Ectodermal cell (in vitro differentiated cells): ENCODE data around the gene NRP1.

Experiments used
- H3K27ac ChIP-seq: 2 replicates; pipeline ENCODE4 v1.7.0; 2013; ENCODE audit warnings: mild to moderate bottlenecking, low read depth, low read length; ENCODE audit not compliant: insufficient read depth, poor library complexity, severe bottlenecking
- H3K27me3 ChIP-seq: 2 replicates; pipeline ENCODE4 v1.7.0; 2013; ENCODE audit warnings: mild to moderate bottlenecking, low read length; ENCODE audit not compliant: insufficient read depth, control insufficient read depth, poor library complexity, severe bottlenecking
- H3K36me3 ChIP-seq: one replicate; pipeline ENCODE4 v1.7.0; 2013; ENCODE audit warnings: low read length; ENCODE audit not compliant: control insufficient read depth, insufficient read depth
- H3K4me1 ChIP-seq: one replicate; pipeline ENCODE4 v1.7.0; 2013; ENCODE audit warnings: low read length; ENCODE audit not compliant: control insufficient read depth, insufficient read depth
- H3K4me3 ChIP-seq: 2 replicates; pipeline ENCODE4 v1.7.0; 2013; ENCODE audit warnings: low read depth, low read length, control low read depth; ENCODE audit not compliant: insufficient read depth
- H3K9me3 ChIP-seq: 2 replicates; pipeline ENCODE4 v1.7.0; 2013; ENCODE audit warnings: mild to moderate bottlenecking, low read length, moderate library complexity; ENCODE audit not compliant: control insufficient read depth
- WGBS, 2 experiments: methylation state at CpG; one replicate each; pipeline ENCODE4 v1.1.7; 2013; ENCODE audit warnings: missing lambda C conversion rate in 2 of 2; 5-methylcytosine and 5-hydroxymethylcytosine counted together

Gene NRP1

GRCh38 chr10:33371234-33371633, 36.8 kb upstream of the NRP1 start:
- no peak overlapping the region for H3K4me3 ChIP-seq
- WGBS, 2 experiments: 89 to 100% methylated on average over 3 to 4 of the region's 4 CpGs
- no peaks in the 10 kb centered on the region for H3K9me3 ChIP-seq
- H3K4me1 ChIP-seq: no peaks in the 10 kb centered on the region
- H3K36me3 ChIP-seq: no peaks in the 10 kb centered on the region
- H3K27me3 ChIP-seq: no peaks in the 10 kb centered on the region
- no peak overlapping the region for H3K27ac ChIP-seq

GRCh38 chr10:33370434-33370930, 36.0 kb upstream of the NRP1 start:
- no peak overlapping the region for H3K4me3 ChIP-seq
- H3K36me3 ChIP-seq: no peaks in the 10 kb centered on the region
- no peaks in the 10 kb centered on the region for H3K27me3 ChIP-seq
- no peaks in the 10 kb centered on the region for H3K9me3 ChIP-seq
- no peak overlapping the region for H3K27ac ChIP-seq
- 93 to 97% methylated on average over 2 of the region's 2 CpGs for WGBS, 2 experiments
- H3K4me1 ChIP-seq: no peaks in the 10 kb centered on the region

GRCh38 chr10:33368086-33368485, 33.6 kb upstream of the NRP1 start:
- WGBS, 2 experiments: 94 to 95% methylated on average over 4 of the region's 4 CpGs

GRCh38 chr10:33365871-33366411, 31.5 kb upstream of the NRP1 start:
- no peaks in the 10 kb centered on the region for H3K9me3 ChIP-seq
- no peak overlapping the region for H3K4me3 ChIP-seq
- no peaks in the 10 kb centered on the region for H3K4me1 ChIP-seq
- no peaks in the 10 kb centered on the region for H3K36me3 ChIP-seq
- H3K27ac ChIP-seq: no peak overlapping the region
- H3K27me3 ChIP-seq: no peaks in the 10 kb centered on the region

More at GRCh38 chr10:33368086-33368485, 33.6 kb upstream of the NRP1 start:
- Histone ChIP-seq H3K4me3 (no peak overlapping the region), H3K27me3 (no peaks in the 10 kb centered on the region), H3K9me3 (no peaks in the 10 kb centered on the region), H3K4me1 (no peaks in the 10 kb centered on the region), H3K27ac (no peak overlapping the region), H3K36me3 (no peaks in the 10 kb centered on the region)

GRCh38 chr10:33365301-33365700, 30.8 kb upstream of the NRP1 start:
- H3K27ac ChIP-seq: no peak overlapping the region
- H3K9me3 ChIP-seq: no peaks in the 10 kb centered on the region
- H3K36me3 ChIP-seq: no peaks in the 10 kb centered on the region
- 89 to 94% methylated on average over 1 of the region's 1 CpG for WGBS, 2 experiments
- no peaks in the 10 kb centered on the region for H3K27me3 ChIP-seq
- no peak overlapping the region for H3K4me3 ChIP-seq
- no peaks in the 10 kb centered on the region for H3K4me1 ChIP-seq

- no peak overlapping the region for H3K4me3 ChIP-seq
Measured at GRCh38 chr10:33363106-33363505, 28.6 kb upstream of the NRP1 start.

GRCh38 chr10:33358016-33358415, 23.5 kb upstream of the NRP1 start:
- WGBS, 2 experiments: 85 to 94% methylated on average over 4 of the region's 4 CpGs
- Histone ChIP-seq H3K27ac (no peak overlapping the region), H3K27me3 (no peaks in the 10 kb centered on the region), H3K4me1 (no peaks in the 10 kb centered on the region), H3K36me3 (no peaks in the 10 kb centered on the region), H3K4me3 (no peak overlapping the region), H3K9me3 (no peaks in the 10 kb centered on the region)

More at GRCh38 chr10:33363106-33363505, 28.6 kb upstream of the NRP1 start:
- Histone ChIP-seq H3K4me1 (no peaks in the 10 kb centered on the region), H3K27me3 (no peaks in the 10 kb centered on the region), H3K27ac (no peak overlapping the region), H3K36me3 (no peaks in the 10 kb centered on the region), H3K9me3 (no peaks in the 10 kb centered on the region)

GRCh38 chr10:33355274-33355673, 20.8 kb upstream of the NRP1 start:
- Histone ChIP-seq H3K4me1 (no peaks in the 10 kb centered on the region), H3K9me3 (no peaks in the 10 kb centered on the region), H3K4me3 (no peak overlapping the region), H3K27ac (no peak overlapping the region), H3K27me3 (no peaks in the 10 kb centered on the region), H3K36me3 (no peaks in the 10 kb centered on the region)
- 79 to 88% methylated on average over 2 of the region's 2 CpGs for WGBS, 2 experiments

GRCh38 chr10:33353853-33354252, 19.4 kb upstream of the NRP1 start:
- Histone ChIP-seq H3K4me3 (no peak overlapping the region), H3K4me1 (no peaks in the 10 kb centered on the region), H3K9me3 (no peaks in the 10 kb centered on the region), H3K27ac (no peak overlapping the region), H3K27me3 (no peaks in the 10 kb centered on the region), H3K36me3 (no peaks in the 10 kb centered on the region)
- WGBS, 2 experiments: 92 to 98% methylated on average over 3 of the region's 3 CpGs

- 84 to 94% methylated on average over 8 of the region's 8 CpGs for WGBS, 2 experiments
- H3K27ac ChIP-seq: no peak overlapping the region
- no peaks in the 10 kb centered on the region for H3K9me3 ChIP-seq
- H3K4me1 ChIP-seq: no peaks in the 10 kb centered on the region
- H3K27me3 ChIP-seq: no peaks in the 10 kb centered on the region
- no peaks in the 10 kb centered on the region for H3K36me3 ChIP-seq
- H3K4me3 ChIP-seq: no peak overlapping the region
Measured at GRCh38 chr10:33353334-33353733, 18.9 kb upstream of the NRP1 start.

- H3K4me3 ChIP-seq: no peak overlapping the region
- WGBS, 2 experiments: 93 to 96% methylated on average over 3 of the region's 3 CpGs
Measured at GRCh38 chr10:33352615-33353014, 18.1 kb upstream of the NRP1 start.

More at GRCh38 chr10:33352615-33353014, 18.1 kb upstream of the NRP1 start:
- Histone ChIP-seq H3K9me3 (no peaks in the 10 kb centered on the region), H3K27me3 (no peaks in the 10 kb centered on the region), H3K36me3 (no peaks in the 10 kb centered on the region), H3K4me1 (no peaks in the 10 kb centered on the region), H3K27ac (no peak overlapping the region)
